Measurements from ENCODE around the gene SCPEP1. TPM values are rescaled to one million over a fixed set of nuclear protein-coding genes. Genes with fewer than 3 reads are reported as not detected.

The SCPEP1 gene
- total and polyA plus RNA-seq, 2 experiments from 2014 or later = 36.0 to 42.0 TPM

DNA sequence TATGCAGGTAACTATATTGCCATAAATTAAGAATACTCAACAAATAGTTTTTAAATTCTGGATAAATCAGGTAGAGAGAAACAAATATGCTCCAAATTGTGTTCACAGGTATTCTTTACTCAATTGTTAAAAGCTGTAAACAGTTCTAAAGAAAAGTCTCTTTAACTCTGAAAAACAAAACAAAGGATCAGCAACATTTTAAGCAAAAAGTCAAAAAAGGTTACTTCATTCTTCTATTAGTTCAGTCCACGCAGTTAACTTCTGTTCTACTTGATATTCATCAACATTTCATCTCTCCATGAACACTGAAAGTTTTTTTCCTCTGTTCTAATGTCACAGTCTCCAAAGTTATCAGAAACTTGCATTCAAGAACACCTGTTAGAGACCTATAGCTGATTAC is 47.9 kb downstream of the SCPEP1 start:
- Histone ChIP-seq H3K9ac (no peak overlapping the region), H2AFZ (no peak overlapping the region), H3K9me2 (ENCODE audit: insufficient read depth) (no peaks in the 10 kb centered on the region), H3K4me2 (ENCODE audit: unreplicated experiment) (no peak overlapping the region), H3K4me3 (no peak overlapping the region), H3K4me1 (ENCODE audit: insufficient read depth) (no peaks in the 10 kb centered on the region), H3K27ac (no peak overlapping the region), H4K20me1 (ENCODE audit: insufficient read depth) (no peaks in the 10 kb centered on the region), H3K27me3 (replicated peaks; ENCODE audit: insufficient read depth) (no peaks in the 10 kb centered on the region), H3F3A (ENCODE audit: insufficient read depth) (no peaks in the 10 kb centered on the region), H3K9me3 (ENCODE audit: low read depth) (no peaks in the 10 kb centered on the region), H3K79me2 (ENCODE audit: insufficient read depth) (no peaks in the 10 kb centered on the region), H3K36me3 (ENCODE audit: low read depth) (no peaks in the 10 kb centered on the region)
- WGBS, 2 experiments (ENCODE audit: low coverage in 1 of 2, low lambda C conversion rate in 2 of 2, missing lambda C conversion rate in 2 of 2) = 19 to 21% methylated on average over 1 of the region's 1 CpG
- no peak for DNase-seq
- in situ Hi-C loops (cut with MboI) = no loop called here
- TF ChIP-seq EZH2 (IDR thresholded peaks at IDR 0.05; ENCODE audit: insufficient read depth, poor library complexity, severe bottlenecking) = no peak
- no peak for TF ChIP-seq EZH2phosphoT487 (IDR thresholded peaks at IDR 0.05; ENCODE audit: insufficient read depth, low read depth)

- H3K27me3 ChIP-seq (replicated peaks; ENCODE audit: insufficient read depth) = no peaks in the 10 kb centered on the region
- H3K9me2 ChIP-seq (ENCODE audit: insufficient read depth) = no peaks in the 10 kb centered on the region
- H3F3A ChIP-seq (ENCODE audit: insufficient read depth) = no peaks in the 10 kb centered on the region
- no peak for DNase-seq
- H4K20me1 ChIP-seq (ENCODE audit: insufficient read depth) = no peaks in the 10 kb centered on the region
- no peak overlapping the region for H3K4me2 ChIP-seq (ENCODE audit: unreplicated experiment)
- in situ Hi-C loops (cut with MboI) = no loop called here
- H3K9me3 ChIP-seq (ENCODE audit: low read depth) = no peaks in the 10 kb centered on the region
- TF ChIP-seq EZH2 (IDR thresholded peaks at IDR 0.05; ENCODE audit: insufficient read depth, poor library complexity, severe bottlenecking) (no peak), EZH2phosphoT487 (IDR thresholded peaks at IDR 0.05; ENCODE audit: insufficient read depth, low read depth) (no peak)
- no peak overlapping the region for H3K27ac ChIP-seq
- no peak overlapping the region for H3K4me3 ChIP-seq
- H2AFZ ChIP-seq = no peak overlapping the region
- no peaks in the 10 kb centered on the region for H3K4me1 ChIP-seq (ENCODE audit: insufficient read depth)
- no peak overlapping the region for H3K9ac ChIP-seq
- H3K36me3 ChIP-seq (ENCODE audit: low read depth) = no peaks in the 10 kb centered on the region
- H3K79me2 ChIP-seq (ENCODE audit: insufficient read depth) = no peaks in the 10 kb centered on the region
- 19 to 25% methylated on average over 1 of the region's 1 CpG for WGBS, 2 experiments (ENCODE audit: low coverage in 1 of 2, low lambda C conversion rate in 2 of 2, missing lambda C conversion rate in 2 of 2)
These were observed 49.9 kb downstream of the SCPEP1 start for GRCh38 chr17:57027852-57028251.

- no peak overlapping the region for H3K9ac ChIP-seq
- no peak overlapping the region for H3K27ac ChIP-seq
- H2AFZ ChIP-seq = no peak overlapping the region
- H3F3A ChIP-seq (ENCODE audit: insufficient read depth) = no peaks in the 10 kb centered on the region
- H3K4me1 ChIP-seq (ENCODE audit: insufficient read depth) = no peaks in the 10 kb centered on the region
- H3K79me2 ChIP-seq (ENCODE audit: insufficient read depth) = no peaks in the 10 kb centered on the region
- no peaks in the 10 kb centered on the region for H3K9me3 ChIP-seq (ENCODE audit: low read depth)
- H3K27me3 ChIP-seq (replicated peaks; ENCODE audit: insufficient read depth) = no peaks in the 10 kb centered on the region; the same call in 1 of the 2 replicates
- TF ChIP-seq EZH2 (IDR thresholded peaks at IDR 0.05; ENCODE audit: insufficient read depth, poor library complexity, severe bottlenecking) (no peak), EZH2phosphoT487 (IDR thresholded peaks at IDR 0.05; ENCODE audit: insufficient read depth, low read depth) (no peak)
- no peaks in the 10 kb centered on the region for H3K36me3 ChIP-seq (ENCODE audit: low read depth)
- in situ Hi-C loops (cut with MboI) = no loop called here
- H3K4me3 ChIP-seq = no peak overlapping the region
- H3K9me2 ChIP-seq (ENCODE audit: insufficient read depth) = no peaks in the 10 kb centered on the region
- no peak for DNase-seq
- no peak overlapping the region for H3K4me2 ChIP-seq (ENCODE audit: unreplicated experiment)
- WGBS, 2 experiments (ENCODE audit: low coverage in 1 of 2, low lambda C conversion rate in 2 of 2, missing lambda C conversion rate in 2 of 2) = 60 to 62% methylated on average over 8 of the region's 8 CpGs
- no peaks in the 10 kb centered on the region for H4K20me1 ChIP-seq (ENCODE audit: insufficient read depth)
These were observed 54.4 kb downstream of the SCPEP1 start for GRCh38 chr17:57032343-57032742.

GRCh38 chr17:57033296-57033695 is 55.4 kb downstream of the SCPEP1 start:
- no peaks in the 10 kb centered on the region for H3K79me2 ChIP-seq (ENCODE audit: insufficient read depth)
- DNase-seq = no peak

More at GRCh38 chr17:57033296-57033695, 55.4 kb downstream of the SCPEP1 start:
- no peak overlapping the region for H2AFZ ChIP-seq
- no peaks in the 10 kb centered on the region for H3K9me3 ChIP-seq (ENCODE audit: low read depth)
- H3K4me2 ChIP-seq (ENCODE audit: unreplicated experiment) = no peak overlapping the region
- H4K20me1 ChIP-seq (ENCODE audit: insufficient read depth) = no peaks in the 10 kb centered on the region
- whole genome bisulfite sequencing, 2 experiments (ENCODE audit: low coverage in 1 of 2, low lambda C conversion rate in 2 of 2, missing lambda C conversion rate in 2 of 2) = 10 to 12% methylated on average over 3 of the region's 3 CpGs
- no peak for TF ChIP-seq EZH2 (IDR thresholded peaks at IDR 0.05; ENCODE audit: insufficient read depth, poor library complexity, severe bottlenecking)
- TF ChIP-seq EZH2phosphoT487 (IDR thresholded peaks at IDR 0.05; ENCODE audit: insufficient read depth, low read depth) = no peak
- H3K27ac ChIP-seq = no peak overlapping the region
- no peaks in the 10 kb centered on the region for H3K9me2 ChIP-seq (ENCODE audit: insufficient read depth)
- H3K4me3 ChIP-seq = no peak overlapping the region
- no peaks in the 10 kb centered on the region for H3K36me3 ChIP-seq (ENCODE audit: low read depth)
- H3F3A ChIP-seq (ENCODE audit: insufficient read depth) = no peaks in the 10 kb centered on the region
- H3K4me1 ChIP-seq (ENCODE audit: insufficient read depth) = no peaks in the 10 kb centered on the region
- peaks cover 6% of the 10 kb centered on the region for H3K27me3 ChIP-seq (replicated peaks; ENCODE audit: insufficient read depth)
- H3K9ac ChIP-seq = no peak overlapping the region
- in situ Hi-C loops (cut with MboI) = no loop called here

Measured in GM23248 (cell line).